ENCODE data around the gene MKS1.

Gene MKS1

DNA sequence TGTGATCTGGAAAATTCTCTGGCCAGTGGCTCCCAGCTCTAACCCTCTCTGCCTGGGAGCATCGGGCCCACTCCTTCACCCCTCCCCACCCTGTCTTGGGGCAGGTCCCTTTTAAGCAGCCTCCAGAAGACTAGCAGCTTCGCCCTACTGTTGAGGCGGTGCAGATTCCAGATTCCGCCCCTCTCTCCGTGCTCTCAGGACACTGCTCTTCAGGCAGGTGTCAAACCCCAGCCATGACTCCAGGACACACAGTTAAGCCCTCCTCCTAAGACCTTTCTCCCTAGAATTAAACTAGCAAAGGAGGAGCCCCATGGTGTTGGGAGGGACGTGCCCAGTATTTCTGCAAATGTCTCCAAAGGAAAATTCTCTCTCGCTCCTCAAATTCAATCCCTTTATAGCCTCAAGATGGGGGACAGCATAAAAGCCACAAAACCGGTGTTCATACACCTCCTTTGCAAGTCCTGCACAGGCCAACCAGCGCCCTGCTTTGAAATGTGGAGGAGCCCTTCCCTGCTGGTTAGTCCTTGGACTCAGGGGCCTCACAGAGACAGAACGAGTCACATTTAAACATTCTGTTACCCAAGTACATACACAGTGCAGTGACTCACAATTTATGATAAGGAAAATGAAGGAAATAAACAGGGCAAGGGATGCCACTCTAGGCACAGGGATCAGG lies 26.5 kb upstream of the MKS1 start:
- peak; percentile 8 for DNase-seq (ENCODE audit: low read depth)
- no peak overlapping the region for H3K4me3 ChIP-seq (ENCODE audit: control insufficient read depth, low read depth, low read length)
- TF ChIP-seq, protein P1, sequence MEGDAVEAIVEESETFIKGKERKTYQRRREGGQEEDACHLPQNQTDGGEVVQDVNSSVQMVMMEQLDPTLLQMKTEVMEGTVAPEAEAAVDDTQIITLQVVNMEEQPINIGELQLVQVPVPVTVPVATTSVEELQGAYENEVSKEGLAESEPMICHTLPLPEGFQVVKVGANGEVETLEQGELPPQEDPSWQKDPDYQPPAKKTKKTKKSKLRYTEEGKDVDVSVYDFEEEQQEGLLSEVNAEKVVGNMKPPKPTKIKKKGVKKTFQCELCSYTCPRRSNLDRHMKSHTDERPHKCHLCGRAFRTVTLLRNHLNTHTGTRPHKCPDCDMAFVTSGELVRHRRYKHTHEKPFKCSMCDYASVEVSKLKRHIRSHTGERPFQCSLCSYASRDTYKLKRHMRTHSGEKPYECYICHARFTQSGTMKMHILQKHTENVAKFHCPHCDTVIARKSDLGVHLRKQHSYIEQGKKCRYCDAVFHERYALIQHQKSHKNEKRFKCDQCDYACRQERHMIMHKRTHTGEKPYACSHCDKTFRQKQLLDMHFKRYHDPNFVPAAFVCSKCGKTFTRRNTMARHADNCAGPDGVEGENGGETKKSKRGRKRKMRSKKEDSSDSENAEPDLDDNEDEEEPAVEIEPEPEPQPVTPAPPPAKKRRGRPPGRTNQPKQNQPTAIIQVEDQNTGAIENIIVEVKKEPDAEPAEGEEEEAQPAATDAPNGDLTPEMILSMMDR (conservative IDR thresholded peaks at IDR 0.05; ENCODE audit: control insufficient read depth, insufficient read depth, low read depth, low read length): no peak

DNA sequence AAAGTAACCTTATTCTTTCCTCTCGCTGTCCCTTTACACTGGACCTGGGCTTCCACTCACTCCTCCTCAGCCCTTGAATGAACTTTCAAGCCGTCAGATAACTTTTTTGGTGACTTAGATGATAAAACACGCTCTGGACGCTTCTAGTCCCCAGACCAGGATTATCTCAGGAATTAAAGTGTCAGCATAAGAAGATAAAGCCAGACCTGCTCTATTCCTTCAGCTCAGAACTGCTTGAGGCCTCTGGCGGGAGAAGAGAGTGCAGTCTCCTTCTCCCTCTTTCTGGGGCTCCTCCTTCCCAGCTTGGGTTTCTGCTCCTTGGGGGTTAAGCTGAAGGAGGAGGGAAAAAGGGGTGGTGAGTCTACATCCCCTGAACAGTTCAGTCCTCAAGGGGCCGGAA lies 25.9 kb upstream of the MKS1 start:
- DNase-seq (ENCODE audit: low read depth): no peak
- no peak overlapping the region for H3K4me3 ChIP-seq (ENCODE audit: control insufficient read depth, low read depth, low read length)
- TF ChIP-seq, protein P1 (conservative IDR thresholded peaks at IDR 0.05; ENCODE audit: control insufficient read depth, insufficient read depth, low read depth, low read length): no peak

DNA sequence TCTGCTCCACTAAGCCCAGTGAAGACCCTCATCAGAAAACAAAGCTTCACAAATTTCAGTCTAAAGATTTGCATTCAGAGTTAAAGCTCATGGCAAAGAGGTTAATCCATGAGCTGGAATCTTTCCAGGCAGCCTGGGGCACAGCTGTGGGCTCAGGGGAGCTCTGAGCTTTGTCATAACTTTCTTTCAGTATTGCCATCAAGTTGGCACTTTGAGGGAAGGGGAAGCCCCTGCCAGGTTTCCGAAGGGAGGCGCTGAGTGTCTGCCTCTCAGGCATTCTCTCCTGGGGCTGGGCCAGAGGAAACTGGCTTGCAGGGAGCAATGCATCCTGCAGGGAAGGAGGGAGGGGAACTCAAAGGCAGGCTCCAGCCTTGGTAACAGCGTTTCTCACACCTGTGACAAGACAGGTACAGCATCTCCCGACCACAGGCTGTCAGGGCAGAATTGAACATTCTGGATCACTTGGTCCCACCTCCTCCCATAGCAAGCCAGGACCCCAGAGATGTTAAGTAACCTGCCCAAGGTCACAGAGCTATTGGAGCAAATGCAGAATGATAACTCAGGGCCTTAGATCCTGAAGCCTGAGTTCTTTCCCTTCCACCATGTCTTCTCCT lies 23.2 kb upstream of the MKS1 start:
- no peak overlapping the region for H3K4me3 ChIP-seq (ENCODE audit: control insufficient read depth, low read depth, low read length)
- TF ChIP-seq, protein P1 (conservative IDR thresholded peaks at IDR 0.05; ENCODE audit: control insufficient read depth, insufficient read depth, low read depth, low read length): no peak
- DNase-seq (ENCODE audit: low read depth): no peak

DNA sequence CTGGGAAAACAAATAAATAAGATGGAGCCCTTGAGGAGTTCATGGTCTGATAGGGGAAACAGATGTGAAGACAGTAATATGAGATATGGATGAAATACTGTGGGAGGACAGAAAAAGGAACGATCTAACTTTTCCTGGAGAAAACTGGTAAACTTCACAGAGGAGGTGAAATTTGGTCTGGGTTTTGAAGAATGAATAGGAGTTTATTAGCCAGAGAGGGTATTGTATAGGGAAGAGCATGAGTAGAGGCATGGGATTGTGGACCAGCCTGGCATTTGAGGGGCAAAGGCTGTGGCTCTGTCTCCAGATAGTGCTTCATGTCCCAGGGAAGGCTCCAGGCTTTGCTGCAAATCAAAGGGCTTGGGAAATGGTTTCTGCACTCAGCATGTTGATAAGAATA lies 20.9 kb upstream of the MKS1 start:
- TF ChIP-seq, protein P1 (conservative IDR thresholded peaks at IDR 0.05; ENCODE audit: control insufficient read depth, insufficient read depth, low read depth, low read length): no peak
- no peak for DNase-seq (ENCODE audit: low read depth)

DNA sequence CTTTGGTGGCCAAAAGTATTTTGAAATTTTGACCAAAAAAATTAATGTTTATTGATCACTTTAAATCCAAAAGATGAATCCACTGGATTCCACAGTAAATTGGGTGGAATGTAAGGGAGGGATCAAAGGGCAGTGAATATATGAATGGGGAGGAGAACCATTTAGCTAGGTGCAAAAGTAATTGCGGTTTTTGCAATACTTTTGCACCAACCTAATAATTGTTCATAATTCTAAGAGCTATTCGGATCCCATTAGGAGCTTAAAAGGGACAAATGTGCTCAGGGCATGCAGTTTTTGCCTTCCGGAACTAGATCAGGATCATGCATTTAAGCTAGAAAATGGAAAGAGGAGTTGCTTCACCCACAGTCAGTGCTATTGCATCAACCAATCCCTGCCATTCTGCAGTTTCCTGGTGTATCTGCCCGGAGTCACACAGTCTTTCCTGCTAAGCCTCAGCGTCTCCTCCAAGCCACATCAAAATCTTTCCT lies 19.1 kb upstream of the MKS1 start, which contains the start of gene LPO:
Gene LPO, plus strand, starts transcription at position 438 of the 488 bp plus-strand sequence. CDS start 4,396 bp downstream, outside the sequence.
- TF ChIP-seq, protein P1 (conservative IDR thresholded peaks at IDR 0.05; ENCODE audit: control insufficient read depth, insufficient read depth, low read depth, low read length): no peak
- H3K4me3 ChIP-seq (ENCODE audit: control insufficient read depth, low read depth, low read length): no peak within 1 kb of the TSS
- DNase-seq (ENCODE audit: low read depth): no peak

More for the DNA sequence above, 20.9 kb upstream of the MKS1 start:
- no peak overlapping the region for H3K4me3 ChIP-seq (ENCODE audit: control insufficient read depth, low read depth, low read length)

DNA sequence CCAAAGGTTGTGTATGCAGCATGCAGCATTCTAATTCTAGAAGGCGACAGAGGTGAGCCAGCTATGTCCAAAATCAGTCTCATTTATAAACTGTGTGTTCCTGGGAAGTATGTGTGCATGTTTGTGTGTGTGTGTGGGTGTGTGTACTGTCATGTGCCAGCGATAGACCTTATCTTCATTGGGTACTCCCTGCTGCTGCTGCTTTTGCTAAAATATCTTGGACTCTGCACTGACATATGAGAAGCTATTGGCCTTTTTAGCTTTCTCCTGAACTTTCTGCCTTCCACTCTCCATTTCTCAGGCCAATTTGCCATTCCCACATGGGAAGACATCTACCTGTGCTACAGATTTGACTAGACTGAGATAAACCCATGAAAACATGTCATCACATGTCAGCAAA lies 17.3 kb upstream of the MKS1 start:
- no peak for DNase-seq (ENCODE audit: low read depth)
- TF ChIP-seq, protein P1 (conservative IDR thresholded peaks at IDR 0.05; ENCODE audit: control insufficient read depth, insufficient read depth, low read depth, low read length): no peak
- H3K4me3 ChIP-seq (ENCODE audit: control insufficient read depth, low read depth, low read length): no peak overlapping the region

All from fibroblast of mammary gland (primary cell).